NCI-H1105 (cell line): ENCODE results near the gene ZNF488.
"Not testable (repeated sequence)": the region's sequence is repeated elsewhere in the genome, so short reads cannot be mapped to it uniquely, and the experiment has no call there.

Experiments used
- DNase-seq: peaks from one replicate; lab custom pipeline; 2025; lab: John Stamatoyannopoulos, UW

The ZNF488 gene

DNA sequence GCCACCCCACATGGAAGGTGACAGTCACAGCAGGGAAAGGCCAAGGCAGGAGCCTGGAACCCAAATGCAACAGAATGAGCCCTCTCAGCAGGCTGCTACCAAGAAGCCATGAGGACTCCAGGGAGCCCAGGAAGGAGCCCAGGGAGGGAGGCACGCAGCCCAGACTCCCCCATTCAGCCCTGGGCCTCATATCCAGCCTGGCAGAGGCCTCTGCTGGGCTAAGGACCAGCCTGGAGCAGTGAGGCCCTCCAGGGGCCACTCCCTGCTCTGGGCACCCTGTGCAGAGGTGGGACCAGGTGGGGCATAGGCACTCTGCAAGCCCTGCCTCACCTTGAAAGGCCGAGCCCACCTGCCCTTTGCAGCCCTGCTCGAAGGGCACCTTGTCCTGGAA lies 25.8 kb upstream of the ZNF488 start:
- no peak for DNase-seq

DNA sequence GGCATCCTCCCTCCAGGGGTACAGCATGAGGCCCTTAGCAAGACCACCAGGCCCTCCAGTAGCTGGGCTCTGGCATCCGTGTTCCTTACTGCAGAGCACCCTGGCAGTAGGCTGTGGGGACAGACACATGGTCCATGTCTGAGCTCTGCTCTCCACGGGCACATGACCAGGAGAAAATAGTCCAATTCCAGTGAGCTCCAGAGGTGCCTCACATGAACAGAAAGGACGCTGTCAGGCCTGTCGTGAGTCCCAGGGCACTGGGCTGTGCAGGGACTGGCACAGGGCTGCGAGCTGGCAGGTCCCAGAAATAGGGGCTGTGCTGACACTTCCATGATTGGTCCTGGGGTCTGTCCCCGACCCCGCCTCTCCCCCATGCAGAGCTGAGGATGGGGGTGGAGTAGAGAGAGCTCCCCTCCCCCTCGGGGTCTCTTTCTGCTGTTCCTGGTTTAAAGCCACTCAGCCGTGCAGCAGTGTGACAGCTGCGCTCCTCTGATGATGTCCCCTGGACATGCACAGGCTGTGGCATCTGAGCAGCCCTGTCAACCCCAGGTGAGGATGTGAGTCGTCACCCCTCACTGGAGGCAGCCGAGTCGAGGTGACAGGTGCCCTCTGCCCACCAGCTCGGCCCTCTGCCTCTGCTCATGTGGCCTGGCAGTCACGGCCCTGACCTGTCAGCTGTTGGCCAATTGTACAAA lies 25.2 kb upstream of the ZNF488 start:
- DNase-seq = no peak

DNA sequence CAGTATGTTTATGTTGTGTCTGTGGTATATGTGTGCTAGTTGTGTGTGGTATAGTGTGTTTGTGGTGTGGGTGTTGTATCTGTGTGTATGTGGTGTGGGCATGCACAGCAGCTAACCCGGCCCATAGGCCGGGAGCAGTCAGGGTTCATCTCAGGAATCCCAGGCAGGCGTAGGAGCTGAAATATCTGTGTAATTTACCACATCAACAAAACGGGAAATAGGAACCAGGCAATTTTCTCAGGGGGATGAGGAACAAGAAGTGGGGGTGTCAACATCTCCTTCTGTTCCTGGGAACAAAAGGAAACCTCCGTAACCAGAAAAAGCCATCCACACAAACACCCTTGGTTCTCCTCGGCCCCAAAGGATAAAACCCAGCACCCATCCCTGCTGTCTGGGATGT lies 24.5 kb upstream of the ZNF488 start:
- DNase-seq = no peak

DNA sequence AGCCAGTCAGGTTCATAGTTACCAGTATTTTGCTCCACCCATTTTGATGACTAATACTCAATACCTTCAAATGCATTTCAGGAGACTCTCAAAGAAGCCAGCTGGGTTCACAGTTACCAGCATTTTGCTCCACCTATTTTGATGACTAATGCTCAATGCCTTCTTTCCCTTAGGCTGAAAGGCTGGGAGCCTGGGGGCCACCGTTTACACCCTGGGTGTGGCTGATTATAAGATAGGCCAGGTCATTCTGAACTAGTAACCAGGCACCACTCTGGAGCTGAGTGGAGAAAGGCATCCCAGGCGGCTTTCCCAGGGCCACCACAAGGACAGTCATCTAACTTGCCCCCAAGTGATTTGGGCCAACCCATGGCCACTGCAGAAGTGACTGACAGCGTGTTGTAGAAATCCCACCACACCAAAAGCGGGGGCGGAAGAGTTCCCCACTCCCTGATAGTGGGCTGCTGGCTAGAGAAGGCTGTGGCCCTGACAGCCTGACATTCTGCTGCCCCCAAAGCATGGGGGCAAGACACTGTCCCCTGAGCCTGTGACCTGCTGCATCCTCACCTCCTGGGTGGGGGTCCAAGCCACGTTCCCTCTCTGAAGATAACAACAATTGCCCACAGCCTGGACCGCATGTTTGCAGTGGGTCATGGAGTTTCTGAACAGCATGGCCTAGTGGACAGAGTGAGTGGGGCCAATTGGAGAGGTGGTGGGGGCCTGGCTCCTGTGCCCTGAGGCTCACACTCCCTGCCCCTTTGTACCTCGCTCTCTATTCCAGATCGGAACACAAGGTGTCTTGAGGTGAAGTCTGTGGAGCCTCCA lies 23.0 kb upstream of the ZNF488 start:
- DNase-seq = no peak

DNA sequence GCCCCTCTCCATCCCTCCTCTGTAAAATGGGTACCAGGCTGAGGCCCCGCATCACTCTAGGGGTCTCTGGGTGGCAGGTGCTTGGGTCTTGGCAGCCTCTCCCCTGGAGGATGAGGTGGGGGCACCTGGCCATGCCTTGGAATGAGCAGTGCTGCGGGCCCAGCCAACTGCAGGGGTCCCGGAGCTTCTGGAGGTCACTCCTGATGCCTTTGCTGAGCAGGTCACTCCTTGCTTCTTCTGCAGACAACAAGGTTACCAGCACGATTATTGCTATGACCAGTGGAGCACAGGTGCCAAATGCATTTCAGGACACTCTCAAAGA lies 22.4 kb upstream of the ZNF488 start:
- no peak for DNase-seq

DNA sequence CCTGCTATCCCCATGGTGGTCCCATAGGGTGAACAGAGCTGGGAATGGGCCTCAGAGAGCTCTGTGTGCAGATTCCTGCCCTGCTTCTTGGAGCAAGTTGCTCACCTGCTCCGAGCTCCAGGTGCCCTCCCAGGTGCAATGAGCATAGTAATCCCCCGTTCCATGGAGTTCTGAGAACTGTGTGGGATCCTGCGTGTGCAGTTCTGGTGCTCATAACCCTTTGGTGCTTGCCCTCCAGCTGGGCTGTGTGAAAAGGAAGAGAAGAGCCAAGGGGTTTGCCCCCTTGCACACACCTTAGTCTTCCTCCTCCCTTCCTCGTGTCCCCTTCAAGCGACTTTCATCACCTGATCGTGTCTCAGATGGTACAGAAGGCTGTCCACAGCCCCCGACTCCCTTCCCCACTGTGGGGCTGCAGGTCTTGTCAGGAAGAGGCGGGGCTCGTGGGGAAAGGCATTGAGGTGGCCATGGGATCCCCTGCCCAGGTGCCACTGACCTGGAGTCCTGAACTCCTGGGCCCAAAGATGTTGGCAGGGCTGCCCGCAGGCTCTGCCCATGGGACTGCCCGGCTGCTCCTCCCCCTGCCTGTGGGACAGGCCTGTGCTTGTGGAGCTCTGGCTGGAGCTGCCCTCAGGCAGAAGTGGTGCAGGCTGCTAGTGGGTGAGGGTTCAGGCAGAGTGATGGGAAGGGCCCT lies 21.9 kb upstream of the ZNF488 start:
- DNase-seq = no peak

DNA sequence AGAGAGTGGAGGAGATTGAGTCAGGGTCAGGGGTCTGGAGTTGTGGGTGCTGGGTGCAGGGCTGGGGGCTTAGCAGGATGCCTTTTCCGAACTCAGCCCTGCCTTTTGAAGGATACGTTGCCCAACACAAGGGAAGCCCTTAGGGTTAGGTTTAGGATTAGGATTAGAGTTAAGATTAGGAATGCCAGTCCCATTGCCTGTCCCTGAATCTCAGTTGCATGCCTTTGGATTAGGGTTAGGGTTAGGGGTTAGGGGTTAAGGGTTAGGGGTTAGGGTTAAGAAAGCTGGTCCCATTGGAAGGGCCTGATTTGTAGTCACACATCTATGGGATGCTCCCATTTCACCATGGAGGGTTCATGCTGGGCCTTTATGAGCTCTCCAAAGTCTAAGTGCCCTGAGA lies 20.8 kb upstream of the ZNF488 start:
- DNase-seq = no peak

DNA sequence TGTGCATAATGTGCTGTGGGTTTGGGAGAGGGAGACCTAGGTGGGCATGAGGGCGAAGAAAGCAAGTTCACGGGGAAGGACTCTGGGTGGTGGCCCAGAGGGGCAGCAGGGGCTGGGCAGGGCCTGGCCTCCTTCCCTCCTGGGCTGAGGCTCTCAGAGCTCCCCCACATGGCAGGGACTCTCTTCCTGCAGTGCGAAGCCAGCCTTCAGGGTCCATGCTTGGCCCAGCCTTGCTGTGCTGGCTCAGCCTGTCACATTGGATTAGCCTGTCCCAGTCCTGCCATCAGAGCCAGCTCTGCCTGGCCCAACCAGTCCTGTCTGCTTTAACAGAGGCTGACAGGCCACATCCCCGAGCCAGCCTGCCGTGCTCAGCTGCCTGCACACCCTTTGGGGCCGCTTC lies 20.4 kb upstream of the ZNF488 start:
- DNase-seq = no peak

DNA sequence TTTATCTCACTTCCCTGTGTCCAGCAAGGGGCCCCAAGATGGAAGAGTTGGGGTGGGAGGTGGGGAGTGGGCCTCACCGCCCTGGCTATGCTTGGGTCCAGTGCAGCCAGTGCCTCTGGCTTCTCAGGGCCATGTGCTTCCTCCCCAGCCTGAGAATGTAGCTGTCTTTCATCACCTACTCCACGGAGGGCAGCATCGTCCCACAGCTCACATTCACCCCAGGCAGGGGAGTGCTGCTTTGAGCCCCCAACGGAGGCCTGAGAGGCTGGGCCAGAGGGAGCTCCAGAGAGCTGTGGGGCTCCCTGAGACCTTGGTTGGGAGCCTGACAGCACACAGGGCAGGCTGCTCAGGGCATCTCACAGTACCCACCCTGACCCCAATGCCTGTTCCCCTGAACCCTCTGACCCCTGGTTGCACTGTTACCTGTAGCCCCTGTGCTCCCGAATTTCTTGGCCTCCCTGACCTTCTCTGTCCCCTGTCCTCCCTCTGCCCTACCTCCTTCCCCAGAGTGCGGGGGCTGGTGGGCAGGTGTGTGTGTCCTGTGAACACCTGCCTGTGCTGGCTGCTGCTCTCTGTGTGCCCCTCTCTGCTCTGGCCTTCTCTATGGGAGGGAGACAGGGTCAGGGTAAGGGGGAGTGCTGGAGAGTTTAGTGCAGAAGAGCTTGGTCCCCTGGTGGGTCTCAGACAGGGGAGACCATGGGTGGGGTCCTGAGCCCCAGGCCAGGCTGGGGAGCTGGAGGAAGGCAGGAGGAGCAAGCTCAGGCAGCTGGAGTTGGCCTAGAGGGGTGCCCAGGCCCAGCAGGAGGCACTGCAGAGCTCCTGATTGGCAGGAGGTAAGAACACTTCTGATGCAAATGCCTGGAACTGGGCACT lies 19.6 kb upstream of the ZNF488 start:
- DNase-seq = no peak

DNA sequence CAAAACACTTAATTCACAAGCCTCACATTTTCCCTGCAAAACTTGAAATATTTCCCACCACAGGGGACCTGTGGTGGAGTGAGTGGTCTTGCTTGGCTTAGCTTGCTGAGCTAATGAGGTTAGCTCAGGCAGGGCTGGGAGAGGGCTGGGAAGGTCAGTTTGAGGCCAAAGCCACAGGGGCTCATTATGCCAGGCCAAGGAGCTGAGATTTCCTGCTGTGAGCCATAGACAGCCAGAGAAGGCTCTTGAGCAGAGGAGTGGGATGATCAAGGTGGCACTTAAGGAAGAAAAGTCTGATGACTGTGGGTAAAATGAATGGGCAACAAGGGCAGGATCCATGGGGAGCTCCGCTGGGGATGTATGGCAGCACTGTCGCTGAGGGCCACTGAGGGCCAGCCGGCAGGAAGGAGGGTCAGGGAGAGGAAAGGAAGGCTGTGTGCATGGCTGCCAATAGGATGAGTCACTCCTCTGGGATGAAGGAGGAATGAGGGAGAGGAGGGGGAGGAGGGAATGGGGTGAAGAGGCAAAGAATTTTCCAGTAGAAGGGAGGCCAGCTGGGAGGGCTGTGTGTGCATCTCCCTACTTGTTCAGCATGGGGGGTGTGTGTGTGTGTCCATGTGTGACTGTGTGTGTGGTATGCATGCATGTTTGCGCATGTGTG lies 18.7 kb upstream of the ZNF488 start:
- DNase-seq = no peak

DNA sequence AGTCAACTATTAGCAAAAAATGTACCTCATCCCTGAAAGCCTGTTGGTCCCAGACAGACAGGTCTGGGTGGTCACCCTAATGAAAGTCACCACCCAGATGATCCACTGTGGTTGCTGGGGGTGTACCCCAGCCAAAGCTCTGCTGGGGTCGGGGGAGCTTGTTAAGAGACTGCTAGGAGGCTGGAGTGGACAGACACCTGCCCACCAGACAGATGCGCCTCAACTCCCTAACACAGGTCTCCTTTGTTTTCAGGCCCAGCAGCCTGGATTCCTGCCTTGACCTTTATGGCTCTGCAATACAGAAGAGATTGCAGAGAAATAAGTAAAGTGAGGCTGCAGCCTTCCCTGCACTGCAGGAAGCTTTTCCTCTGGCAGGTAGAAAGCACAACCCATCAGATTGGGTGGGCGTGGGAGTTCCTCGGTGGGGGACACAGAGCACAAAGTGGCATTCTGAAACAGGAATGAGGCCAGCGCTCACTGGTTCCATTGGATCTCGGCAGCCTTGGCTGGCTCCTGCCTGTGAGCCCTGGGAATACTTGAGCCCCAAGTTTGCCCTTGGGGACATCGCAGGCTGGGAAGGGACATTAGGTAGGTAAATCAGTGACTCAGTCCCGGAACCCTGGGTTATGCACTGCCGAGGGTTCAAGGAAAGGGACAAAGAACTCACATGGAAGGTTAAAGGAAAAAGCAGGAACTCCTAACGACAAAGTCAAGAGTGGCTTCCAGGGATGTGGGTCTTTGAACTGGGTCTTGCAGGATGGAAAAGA lies 18.0 kb upstream of the ZNF488 start:
- no peak for DNase-seq

DNA sequence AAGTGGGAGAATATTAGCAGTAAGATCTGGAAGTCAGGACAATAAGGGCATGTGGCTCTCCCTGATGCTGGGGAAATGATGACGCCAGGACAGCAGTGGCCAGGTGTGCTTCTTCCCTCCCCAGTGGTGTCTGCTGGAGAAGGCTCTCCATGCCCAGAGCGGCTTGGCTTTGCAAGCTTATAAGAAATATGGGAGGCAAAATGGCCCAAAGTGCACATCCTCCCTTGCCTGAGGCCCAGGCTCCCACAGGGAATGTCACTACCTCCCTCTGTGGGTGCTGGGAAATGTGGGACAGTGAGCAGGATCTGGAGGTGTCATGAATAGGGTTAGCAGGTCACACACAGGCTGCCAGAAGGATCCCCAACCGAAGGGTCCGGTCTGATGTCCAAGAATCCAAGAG lies 17.1 kb upstream of the ZNF488 start:
- DNase-seq = no peak

DNA sequence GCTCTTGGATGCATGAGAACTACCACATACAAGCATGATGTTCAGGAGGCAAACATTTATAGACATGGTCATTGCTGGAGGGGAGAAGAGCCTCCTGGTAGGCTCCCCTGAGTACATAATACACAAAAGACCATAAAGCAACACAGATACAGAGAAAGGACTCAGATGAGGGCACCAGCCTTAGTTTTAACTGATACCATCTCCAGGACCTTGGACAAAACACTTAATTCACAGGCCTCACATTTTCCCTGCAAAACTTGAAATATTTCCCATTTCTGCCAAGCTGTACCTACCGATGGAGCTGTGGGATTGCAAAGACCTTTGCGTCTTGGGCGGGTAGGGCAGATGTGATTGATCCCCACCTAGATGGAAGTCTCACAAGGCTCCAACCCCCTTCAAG lies 16.7 kb upstream of the ZNF488 start:
- DNase-seq = no peak

DNA sequence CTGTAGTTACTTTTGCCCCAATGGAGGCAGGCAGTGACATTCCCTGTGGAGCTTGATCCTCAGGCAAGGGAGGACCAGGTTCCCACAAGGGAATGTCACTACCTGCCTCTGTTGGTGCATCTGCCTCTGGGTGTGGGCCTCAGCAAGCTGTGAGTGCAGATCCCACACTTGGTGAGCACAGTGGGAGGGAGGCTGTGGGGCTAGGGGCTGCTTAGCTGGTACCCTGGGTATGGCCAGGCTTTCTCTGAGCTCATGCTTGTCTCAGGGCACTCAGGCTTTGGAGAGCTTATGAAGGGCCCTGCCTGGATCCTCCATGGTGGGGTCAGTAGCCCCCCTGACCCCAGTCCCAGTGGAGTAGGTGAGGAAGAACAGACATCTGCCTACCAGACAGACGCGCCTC lies 16.2 kb upstream of the ZNF488 start:
- DNase-seq = no peak

DNA sequence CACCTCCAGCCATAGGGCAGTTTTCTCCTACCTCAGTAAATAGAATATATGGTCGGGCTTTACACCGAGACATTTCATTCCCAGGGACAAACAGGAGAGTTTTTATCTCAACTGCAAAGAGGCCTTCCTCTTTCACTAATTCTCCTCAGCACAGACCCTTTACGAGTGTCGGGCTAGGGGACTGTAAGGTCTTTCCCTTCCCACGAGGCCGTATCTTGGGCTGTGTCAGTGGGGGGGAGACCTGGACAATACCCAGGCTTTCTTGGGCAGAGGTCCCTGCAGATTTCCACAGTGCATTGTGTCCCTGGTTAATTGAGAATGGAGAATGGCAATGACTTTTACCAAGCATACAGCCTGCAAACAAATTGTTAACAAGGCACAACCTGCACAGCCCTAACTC lies 13.2 kb upstream of the ZNF488 start:
- DNase-seq = no peak

DNA sequence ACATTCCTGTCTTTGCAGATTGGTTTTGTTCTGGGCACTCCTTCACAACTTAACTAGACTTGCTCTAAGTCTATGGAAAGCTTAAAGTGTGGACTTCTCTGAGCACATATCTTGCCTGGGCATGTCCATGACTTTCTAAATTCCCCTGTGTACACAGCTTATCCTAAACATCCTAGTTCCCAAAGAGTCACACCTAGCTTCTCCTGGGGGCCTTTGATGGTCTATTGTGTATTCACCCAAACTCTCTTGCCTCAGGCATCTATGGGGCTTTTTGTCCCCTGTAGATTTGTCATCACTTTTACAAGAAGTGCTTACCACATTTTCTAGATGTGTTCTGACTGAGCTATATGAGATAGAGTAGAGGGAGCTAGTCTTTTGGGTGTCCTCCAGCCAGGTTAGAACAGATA lies 12.2 kb upstream of the ZNF488 start:
- no peak for DNase-seq

DNA sequence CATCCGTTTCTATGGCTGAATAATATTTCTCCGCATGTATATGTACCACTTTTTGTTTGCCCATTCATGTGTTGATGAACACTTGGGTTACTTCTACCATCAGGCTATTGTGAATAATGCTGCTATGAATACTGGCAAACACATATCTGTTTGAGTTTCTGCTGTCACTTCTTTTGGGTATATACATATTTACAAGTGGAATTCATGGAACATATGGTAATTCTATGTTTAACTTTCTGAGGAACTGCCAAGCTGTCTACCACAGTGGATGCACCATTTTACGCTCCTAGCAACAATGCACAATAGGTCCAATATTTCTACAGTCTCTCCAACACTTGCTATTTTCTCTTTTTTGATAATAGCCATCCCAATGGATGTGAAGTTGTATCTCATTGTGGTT lies 5.5 kb upstream of the ZNF488 start:
- DNase-seq = no peak

DNA sequence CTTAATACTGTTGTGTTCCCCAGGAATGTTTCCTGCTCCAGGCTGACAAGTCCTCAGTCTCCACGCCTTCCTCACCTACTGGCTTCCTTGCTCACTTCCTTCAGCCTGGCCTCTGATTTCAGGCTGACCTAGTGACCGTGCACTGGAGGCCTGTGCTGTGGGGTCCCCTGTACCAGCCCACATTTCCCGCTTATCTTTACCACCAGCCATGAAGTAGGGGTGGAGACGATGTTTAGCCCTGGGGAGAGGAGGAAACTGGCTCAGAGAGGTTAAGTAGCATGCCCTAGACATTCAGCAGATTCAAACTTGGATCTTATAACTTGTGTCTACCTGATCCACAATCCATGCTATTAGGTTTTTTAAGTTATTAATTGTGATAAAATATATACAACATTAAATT lies 4.8 kb upstream of the ZNF488 start:
- no peak for DNase-seq

DNA sequence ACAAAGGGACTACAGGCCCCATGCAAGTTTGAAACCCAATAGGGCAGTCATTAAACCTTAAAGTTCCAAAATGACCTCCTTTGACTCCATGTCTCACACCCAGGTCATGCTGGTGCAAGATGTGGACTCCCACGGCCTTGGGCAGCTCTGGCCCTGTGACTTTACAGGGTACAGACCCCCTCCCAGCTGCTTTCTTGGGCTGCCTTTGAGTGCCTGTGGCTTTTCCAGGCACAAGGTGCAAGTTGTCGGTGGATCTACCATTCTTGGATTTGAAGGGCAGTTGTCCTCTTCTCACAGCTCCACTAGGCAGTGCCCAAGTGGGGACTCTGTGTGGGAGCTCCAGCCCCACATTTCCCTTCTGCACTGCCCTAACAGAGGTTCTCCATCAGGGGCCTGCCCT lies 2.0 kb upstream of the ZNF488 start:
- not testable (repeated sequence) for DNase-seq

DNA sequence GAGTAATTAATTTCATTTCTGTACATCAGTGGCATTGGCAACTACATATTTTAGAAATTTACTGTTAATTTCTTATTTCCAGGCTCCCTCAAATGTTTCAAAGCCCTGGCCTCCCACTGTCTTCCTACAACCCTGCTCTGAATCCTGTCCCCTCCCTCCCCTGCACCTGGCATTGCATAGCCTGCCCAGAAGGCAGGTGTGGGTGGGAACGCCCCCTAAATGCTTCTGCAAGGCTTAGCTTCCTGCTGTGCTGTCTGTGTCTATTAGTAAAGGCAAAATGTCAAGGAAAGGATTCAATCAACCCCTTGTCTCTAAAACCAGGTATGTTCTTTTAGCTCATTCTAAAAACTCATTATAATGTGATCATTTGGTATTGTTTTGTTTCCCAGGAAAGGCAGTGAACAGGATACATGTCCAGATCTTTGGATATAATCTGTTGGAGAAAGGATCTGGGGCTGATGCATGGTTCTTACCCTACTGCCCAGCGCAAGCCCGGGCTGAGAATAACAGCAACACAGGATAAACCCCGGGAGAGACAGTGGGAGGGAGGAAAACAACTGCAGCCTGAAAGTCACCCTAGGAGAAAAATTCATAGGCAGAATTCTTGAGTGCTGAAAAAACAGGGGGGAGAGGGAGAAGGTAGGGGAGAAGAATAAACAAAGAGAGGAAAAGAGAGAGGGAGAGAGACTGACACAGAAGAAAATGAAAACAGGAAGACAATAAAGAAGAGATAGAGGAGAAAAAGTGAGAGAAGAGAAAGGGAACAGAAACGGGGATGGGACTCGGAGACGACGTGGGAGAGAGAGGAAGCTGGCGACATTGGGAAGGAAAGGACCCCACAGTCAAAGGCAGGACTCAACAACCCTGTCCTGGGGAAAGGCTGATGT lies 589 bp downstream of the ZNF488 start:
- peak; percentile 68 for DNase-seq
